Panc1 (cell line): Measurements from ENCODE around the gene CLSTN2.

ENCODE experiments used
- CTCF ChIP-seq: fragments of 450-650 bp; IDR thresholded peaks from 2 replicates; pipeline ENCODE4 v1.5.1; 2017; ENCODE audit warnings: mild to moderate bottlenecking
- POLR2AphosphoS5 ChIP-seq: IDR thresholded peaks from 2 replicates; pipeline ENCODE4 v1.6.1; 2012; ENCODE audit warnings: mild to moderate bottlenecking, low read depth, low read length, moderate library complexity
- SIN3A ChIP-seq: IDR thresholded peaks from 2 replicates; pipeline ENCODE4 v1.6.1; 2012; ENCODE audit warnings: low read depth, mild to moderate bottlenecking, low read length, moderate library complexity, borderline replicate concordance; ENCODE audit not compliant: insufficient read depth

- no peak for TF ChIP-seq CTCF
- no peak for TF ChIP-seq POLR2AphosphoS5
- no peak for TF ChIP-seq SIN3A
Observed at GRCh38 chr3:140189976-140190375, 255.0 kb downstream of the CLSTN2 start.
